Measurements from ENCODE around the gene EIF5AL1. TPM values are rescaled to one million over a fixed set of nuclear protein-coding genes. Genes with fewer than 3 reads are reported as not detected.

EIF5AL1 gene
- total and polyA plus RNA-seq, 2 experiments from 2014 or later = 2.0 to 20.4 TPM

- no peaks in the 10 kb centered on the region for H3K36me3 ChIP-seq (ENCODE audit: insufficient read depth)
- no peaks in the 10 kb centered on the region for H3F3A ChIP-seq (replicated peaks; ENCODE audit: low read depth)
- TF ChIP-seq POLR2AphosphoS5 (IDR thresholded peaks at IDR 0.05; ENCODE audit: low read depth) (no peak), EZH2 (IDR thresholded peaks at IDR 0.05; ENCODE audit: low read depth, unreplicated experiment) (no peak), STAT1 (IDR thresholded peaks at IDR 0.05; ENCODE audit: unreplicated experiment) (no peak), NANOG (IDR thresholded peaks at IDR 0.05; ENCODE audit: borderline replicate concordance) (no peak), ZNF462 (CRISPR knock-in tag; IDR thresholded peaks at IDR 0.05) (no peak), EZH2phosphoT487 (IDR thresholded peaks at IDR 0.05; ENCODE audit: unreplicated experiment) (no peak), REST (IDR thresholded peaks at IDR 0.05; ENCODE audit: unreplicated experiment) (no peak), ZNF114 (CRISPR knock-in tag; IDR thresholded peaks at IDR 0.05) (no peak), CREB1 (CRISPR knock-in tag; IDR thresholded peaks at IDR 0.05; ENCODE audit: low read depth) (no peak), ZNF331 (CRISPR knock-in tag; IDR thresholded peaks at IDR 0.05; ENCODE audit: low read depth) (no peak), CTCF (conservative IDR thresholded peaks at IDR 0.05; ENCODE audit: low read depth in 2 of 2) (no peak), JUNB (IDR thresholded peaks at IDR 0.05; ENCODE audit: unreplicated experiment) (no peak)
- ATAC-seq (no peak), DNase-seq (ENCODE audit: low spot score) (no peak)
- no peaks in the 10 kb centered on the region for H3K4me1 ChIP-seq (ENCODE audit: insufficient read depth)
- no peak overlapping the region for H3K27ac ChIP-seq (ENCODE audit: low read depth)
- Mint-ChIP-seq H3K27me3 (ENCODE audit: insufficient read depth, low read depth, poor library complexity) (peaks cover 4% of the 10 kb centered on the region), H3K4me3 (no peak overlapping the region), H3K4me1 (no peaks in the 10 kb centered on the region; the same call in 2 of the 3 replicates), H3K9me3 (no peaks in the 10 kb centered on the region), H3K27ac (no peak overlapping the region), H3K36me3 (ENCODE audit: low read depth) (no peaks in the 10 kb centered on the region)
- H3K4me2 ChIP-seq = no peak overlapping the region
- no peaks in the 10 kb centered on the region for H4K20me1 ChIP-seq (replicated peaks; ENCODE audit: insufficient read depth)
- H2AFZ ChIP-seq = no peak overlapping the region
- H3K79me2 ChIP-seq (replicated peaks; ENCODE audit: insufficient read depth) = no peaks in the 10 kb centered on the region
- H3K27me3 ChIP-seq (ENCODE audit: insufficient read depth) = no peaks in the 10 kb centered on the region
- H3K4me3 ChIP-seq = no peak overlapping the region
- H3K9me2 ChIP-seq (ENCODE audit: insufficient read depth) = no peaks in the 10 kb centered on the region
Measured at GRCh38 chr10:79471776-79472175, 40.6 kb upstream of the EIF5AL1 start.
